Kidney (tissue), 14 donors: ENCODE data around the gene RYR3. TPM values are rescaled to one million over a fixed set of nuclear protein-coding genes. Genes with fewer than 3 reads are reported as not detected.

Source experiments
- DNase-seq, 5 donors: peaks; one replicate each; pipeline ENCODE4 v3.0.0-alpha.2; 2013 to 2020
- FAIRE-seq: peaks from 2 replicates; lab custom pipeline; 2012; peaks lifted over from hg19 to GRCh38; lab: Jason Lieb, UNC
- H3K27ac ChIP-seq, 2 donors: one replicate each; pipeline ENCODE4 v1.7.0; 2013; ENCODE audit warnings: low read depth in 2 of 2, low read length in 2 of 2, inconsistent platforms in 1 of 2
- H3K27me3 ChIP-seq: one replicate; pipeline ENCODE4 v1.7.1; 2013; ENCODE audit warnings: low read length, inconsistent platforms; ENCODE audit not compliant: control insufficient read depth, insufficient read depth
- H3K36me3 ChIP-seq, 3 donors: one replicate each; pipeline versions ENCODE4 v1.7.0 to v1.7.1; 2013; ENCODE audit warnings: low read length in 3 of 3, control low read depth in 1 of 3, inconsistent platforms in 1 of 3; ENCODE audit not compliant: insufficient read depth in 3 of 3, control insufficient read depth in 2 of 3
- H3K4me1 ChIP-seq, 3 donors: one replicate each; pipeline versions ENCODE4 v1.7.0 to v1.7.1; 2013; ENCODE audit warnings: low read length in 3 of 3, inconsistent platforms in 1 of 3, low read depth in 1 of 3; ENCODE audit not compliant: control insufficient read depth in 2 of 3, insufficient read depth in 2 of 3
- H3K4me3 ChIP-seq, 3 donors: one replicate each; pipeline versions ENCODE4 v1.7.0 to v1.8.1; 2013; ENCODE audit warnings: low read length in 3 of 3, control low read depth in 1 of 3, inconsistent platforms in 1 of 3
- H3K9ac ChIP-seq, 3 donors: one replicate each; pipeline versions ENCODE4 v1.7.0 to v1.7.1; 2013; ENCODE audit warnings: low read length in 3 of 3, control low read depth in 1 of 3, inconsistent platforms in 1 of 3
- H3K9me3 ChIP-seq, 3 donors: one replicate each; pipeline versions ENCODE4 v1.7.0 to v1.7.1; 2013; ENCODE audit warnings: low read length in 3 of 3, control low read depth in 1 of 3, inconsistent platforms in 1 of 3; ENCODE audit not compliant: control insufficient read depth in 2 of 3, insufficient read depth in 1 of 3
- intact Hi-C: fragments of 100-400 bp; cut with DNase I; formaldehyde crosslinking; loops from one replicate; pipeline ENCODE4 v1.11.1; 2022
- polyA plus RNA-seq: library from polyadenylated mRNA; stranded (reverse); fragments of 350-450 nt; fragmentation: Illumina TruSeq; extraction: RNeasy Lipid Tissue Mini Kit (QIAGEN cat#74804); gene quantifications from one replicate; pipeline ENCODE4 v1.2.3, GENCODE V29; 2014; ENCODE audit warnings: low read depth, low replicate concordance; ENCODE audit not compliant: insufficient read depth
- total RNA-seq: library from RNA; stranded (reverse); fragmentation: NEBNext Ultra II Directional; extraction: Animal tissue kit (Norgen Biotek cat#: 25700); gene quantifications from one replicate; pipeline ENCODE4 v1.2.1, GENCODE V29; 2021
- TF ChIP-seq, protein P1 (sequence below): IDR thresholded peaks from 3 replicates; pipeline ENCODE4 v1.5.1; 2012; ENCODE audit warnings: mild to moderate bottlenecking, moderate library complexity, borderline replicate concordance; ENCODE audit not compliant: insufficient read depth; ENCODE audit errors: extremely low read depth
- donor health status: control.
- donor health status: control.
- donor health status: control.
- donor health status: control.
- donor health status: control.
- donor health status: DM: yes; HTN: yes; CAD: no.
- donor health status: Normal renal cell carcinoma (clear cell type).

Gene RYR3
- total and polyA plus RNA-seq, 2 donors from 2014 or later: 0.90 to 10.5 TPM

GRCh38 chr15:33396475-33396874, 85.7 kb downstream of the RYR3 start:
- H3K27ac ChIP-seq: no peak overlapping the region
- no peak for DNase-seq
- no peaks in the 10 kb centered on the region for H3K36me3 ChIP-seq
- H3K4me3 ChIP-seq: no peak overlapping the region
- intact Hi-C loops: no loop called here
- H3K4me1 ChIP-seq: no peaks in the 10 kb centered on the region
- TF ChIP-seq, protein P1, sequence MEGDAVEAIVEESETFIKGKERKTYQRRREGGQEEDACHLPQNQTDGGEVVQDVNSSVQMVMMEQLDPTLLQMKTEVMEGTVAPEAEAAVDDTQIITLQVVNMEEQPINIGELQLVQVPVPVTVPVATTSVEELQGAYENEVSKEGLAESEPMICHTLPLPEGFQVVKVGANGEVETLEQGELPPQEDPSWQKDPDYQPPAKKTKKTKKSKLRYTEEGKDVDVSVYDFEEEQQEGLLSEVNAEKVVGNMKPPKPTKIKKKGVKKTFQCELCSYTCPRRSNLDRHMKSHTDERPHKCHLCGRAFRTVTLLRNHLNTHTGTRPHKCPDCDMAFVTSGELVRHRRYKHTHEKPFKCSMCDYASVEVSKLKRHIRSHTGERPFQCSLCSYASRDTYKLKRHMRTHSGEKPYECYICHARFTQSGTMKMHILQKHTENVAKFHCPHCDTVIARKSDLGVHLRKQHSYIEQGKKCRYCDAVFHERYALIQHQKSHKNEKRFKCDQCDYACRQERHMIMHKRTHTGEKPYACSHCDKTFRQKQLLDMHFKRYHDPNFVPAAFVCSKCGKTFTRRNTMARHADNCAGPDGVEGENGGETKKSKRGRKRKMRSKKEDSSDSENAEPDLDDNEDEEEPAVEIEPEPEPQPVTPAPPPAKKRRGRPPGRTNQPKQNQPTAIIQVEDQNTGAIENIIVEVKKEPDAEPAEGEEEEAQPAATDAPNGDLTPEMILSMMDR: no peak
- FAIRE-seq: no peak
- H3K9ac ChIP-seq: no peak overlapping the region
- no peaks in the 10 kb centered on the region for H3K9me3 ChIP-seq
- H3K27me3 ChIP-seq: no peaks in the 10 kb centered on the region

GRCh38 chr15:33398555-33398954, 87.8 kb downstream of the RYR3 start:
- FAIRE-seq: no peak
- DNase-seq: peak in 1 of 5 donors; percentile 68
- Histone ChIP-seq H3K27ac (no peak overlapping the region), H3K36me3 (no peaks in the 10 kb centered on the region), H3K4me1 (no peaks in the 10 kb centered on the region), H3K27me3 (no peaks in the 10 kb centered on the region), H3K9ac (no peak overlapping the region), H3K4me3 (no peak overlapping the region), H3K9me3 (no peaks in the 10 kb centered on the region)
- intact Hi-C loops: no loop called here
- TF ChIP-seq, protein P1: no peak

DNA sequence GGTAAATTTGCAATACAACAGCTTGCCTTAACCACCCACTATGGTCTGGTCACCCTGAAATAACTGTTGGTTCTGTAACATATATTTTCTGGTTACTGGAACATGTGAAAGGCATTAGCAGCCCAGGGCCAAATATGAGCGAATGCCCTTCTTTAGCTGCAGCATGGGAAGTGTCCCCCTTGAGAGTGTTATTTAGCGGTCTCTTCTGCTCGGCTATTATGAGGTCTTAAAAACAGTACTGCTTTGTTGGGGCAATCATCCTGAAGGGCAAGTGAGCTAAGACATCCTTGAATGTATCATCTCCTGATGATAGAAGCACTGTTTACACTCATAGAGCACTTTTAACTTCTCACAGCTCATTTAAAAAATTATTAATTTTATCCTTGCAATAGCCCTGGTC, 90.2 kb downstream of the RYR3 start:
- FAIRE-seq: no peak
- intact Hi-C loops: no loop called here

More for the DNA sequence above, 90.2 kb downstream of the RYR3 start:
- H3K4me3 ChIP-seq: no peak overlapping the region
- no peaks in the 10 kb centered on the region for H3K36me3 ChIP-seq
- no peaks in the 10 kb centered on the region for H3K4me1 ChIP-seq
- TF ChIP-seq, protein P1: no peak
- H3K9ac ChIP-seq: no peak overlapping the region
- DNase-seq: no peak
- H3K27ac ChIP-seq: no peak overlapping the region
- no peaks in the 10 kb centered on the region for H3K9me3 ChIP-seq
- H3K27me3 ChIP-seq: no peaks in the 10 kb centered on the region
